GM18511 (cell line): ENCODE measurements around the gene YWHAE.
"Not testable (repeated sequence)": the region's sequence is repeated elsewhere in the genome, so short reads cannot be mapped to it uniquely, and the experiment has no call there.

Experiments
- ATAC-seq: cut with Tn5 transposase; IDR thresholded peaks from one replicate; pipeline ENCODE4 v1.9.1; 2021; ENCODE audit warnings: mild to moderate bottlenecking, moderate library complexity; ENCODE audit not compliant: unreplicated experiment

YWHAE gene

GRCh38 chr17:1413281-1413791, 13.3 kb upstream of the YWHAE start:
- ATAC-seq: no peak

- no peak for ATAC-seq
Measured at GRCh38 chr17:1412185-1413110, 12.4 kb upstream of the YWHAE start.

- no peak for ATAC-seq
Measured at GRCh38 chr17:1402262-1402586, 2.2 kb upstream of the YWHAE start.

- ATAC-seq: peak; percentile 19
Measured at GRCh38 chr17:1398931-1399678, 917 bp downstream of the YWHAE start.

- ATAC-seq: no peak
Measured at GRCh38 chr17:1398028-1398427, 2.0 kb downstream of the YWHAE start.

GRCh38 chr17:1395876-1396665, 4.0 kb downstream of the YWHAE start:
- ATAC-seq: not testable (repeated sequence)

GRCh38 chr17:1391577-1391976, 8.4 kb downstream of the YWHAE start:
- no peak for ATAC-seq

- ATAC-seq: no peak
Measured at GRCh38 chr17:1390432-1391367, 9.3 kb downstream of the YWHAE start.

GRCh38 chr17:1387490-1388227, 12.4 kb downstream of the YWHAE start:
- ATAC-seq: not testable (repeated sequence)

GRCh38 chr17:1386675-1387190, 13.3 kb downstream of the YWHAE start:
- not testable (repeated sequence) for ATAC-seq

GRCh38 chr17:1386265-1386664, 13.8 kb downstream of the YWHAE start:
- no peak for ATAC-seq

- ATAC-seq: no peak
Measured at GRCh38 chr17:1385861-1386260, 14.2 kb downstream of the YWHAE start.

GRCh38 chr17:1384905-1385435, 15.1 kb downstream of the YWHAE start:
- no peak for ATAC-seq

- no peak for ATAC-seq
Measured at GRCh38 chr17:1379930-1380313, 20.1 kb downstream of the YWHAE start.

GRCh38 chr17:1379208-1379929, 20.7 kb downstream of the YWHAE start:
- no peak for ATAC-seq

- not testable (repeated sequence) for ATAC-seq
Measured at GRCh38 chr17:1378476-1378860, 21.6 kb downstream of the YWHAE start.

- ATAC-seq: no peak
Measured at GRCh38 chr17:1377334-1377733, 22.7 kb downstream of the YWHAE start.

- ATAC-seq: no peak
Measured at GRCh38 chr17:1376061-1376460, 24.0 kb downstream of the YWHAE start.
